Measurements from ENCODE around the gene PRKCZ. TPM values are rescaled to one million over a fixed set of nuclear protein-coding genes. Genes with fewer than 3 reads are reported as not detected.

PRKCZ gene
- total and polyA plus RNA-seq, 9 of the 15 experiments (the other 6 are each of a cell fraction or from before 2014, with no cell fraction given): 0.07 to 3.1 (median 1.3) TPM

DNA sequence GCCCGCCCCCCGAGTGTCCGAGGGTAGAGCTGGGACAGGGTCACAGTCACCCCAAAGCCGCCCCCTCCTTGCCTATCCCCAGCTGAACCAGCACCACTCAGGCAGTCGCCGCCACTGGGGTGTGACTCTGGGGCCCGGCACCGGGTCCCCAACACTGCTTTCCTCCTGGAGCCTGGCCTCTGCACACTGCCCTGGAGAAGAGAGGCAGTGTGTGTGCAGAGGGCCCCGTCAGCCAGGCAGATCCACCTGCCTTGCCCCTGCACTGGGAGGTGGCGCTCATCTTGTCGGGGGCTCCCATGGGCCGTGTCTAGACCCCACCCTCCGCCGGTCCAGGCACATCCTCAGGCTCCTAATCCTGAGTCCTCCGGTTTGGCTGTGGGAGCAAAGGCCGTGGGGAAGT is 128.7 kb downstream of the PRKCZ start:
- Histone ChIP-seq H3K27ac (ENCODE audit: extremely low read depth, low read depth, low read length) (no peak overlapping the region), H3K9me1 (ENCODE audit: control insufficient read depth, insufficient read depth, low read length) (peaks cover 9% of the 10 kb centered on the region), H4K20me1 (replicated peaks; ENCODE audit: control insufficient read depth, insufficient read depth, low read length) (no peaks in the 10 kb centered on the region), H2AFZ (ENCODE audit: low read depth, low read length) (no peak overlapping the region), H3K79me2 (ENCODE audit: control insufficient read depth, insufficient read depth, low read length) (peaks cover 3% of the 10 kb centered on the region; the same call in 1 of the 3 replicates), H3K4me2 (ENCODE audit: insufficient read depth, low read length) (no peak overlapping the region), H3K9me3 (replicated peaks; ENCODE audit: control insufficient read depth, insufficient read depth, low read depth, low read length) (no peaks in the 10 kb centered on the region), H3K9ac (ENCODE audit: insufficient read depth in 1 of 2, low read depth in 2 of 2, low read length in 2 of 2) (no peak overlapping the region), H3K4me3 (no peak overlapping the region), H3K36me3 (ENCODE audit: control insufficient read depth, insufficient read depth, low read length) (no peaks in the 10 kb centered on the region), H3K27me3 (ENCODE audit: control insufficient read depth in 2 of 2, insufficient read depth in 2 of 2, low read length in 2 of 2) (peaks cover 0 to 4% of the 10 kb centered on the region in 2 experiments; a peak in 3 of 5 replicates), H3K4me1 (replicated peaks in 1 of 2; ENCODE audit: control insufficient read depth in 2 of 2, insufficient read depth in 2 of 2, low read length in 2 of 2) (peaks cover 39 to 88% of the 10 kb centered on the region in 2 experiments)
- TF ChIP-seq, protein P1, sequence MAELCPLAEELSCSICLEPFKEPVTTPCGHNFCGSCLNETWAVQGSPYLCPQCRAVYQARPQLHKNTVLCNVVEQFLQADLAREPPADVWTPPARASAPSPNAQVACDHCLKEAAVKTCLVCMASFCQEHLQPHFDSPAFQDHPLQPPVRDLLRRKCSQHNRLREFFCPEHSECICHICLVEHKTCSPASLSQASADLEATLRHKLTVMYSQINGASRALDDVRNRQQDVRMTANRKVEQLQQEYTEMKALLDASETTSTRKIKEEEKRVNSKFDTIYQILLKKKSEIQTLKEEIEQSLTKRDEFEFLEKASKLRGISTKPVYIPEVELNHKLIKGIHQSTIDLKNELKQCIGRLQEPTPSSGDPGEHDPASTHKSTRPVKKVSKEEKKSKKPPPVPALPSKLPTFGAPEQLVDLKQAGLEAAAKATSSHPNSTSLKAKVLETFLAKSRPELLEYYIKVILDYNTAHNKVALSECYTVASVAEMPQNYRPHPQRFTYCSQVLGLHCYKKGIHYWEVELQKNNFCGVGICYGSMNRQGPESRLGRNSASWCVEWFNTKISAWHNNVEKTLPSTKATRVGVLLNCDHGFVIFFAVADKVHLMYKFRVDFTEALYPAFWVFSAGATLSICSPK (IDR thresholded peaks at IDR 0.05; ENCODE audit: borderline replicate concordance): no peak
- TF ChIP-seq CHCHD3 (CRISPR knock-in tag; IDR thresholded peaks at IDR 0.05) (no peak), PCBP1 (IDR thresholded peaks at IDR 0.05; ENCODE audit: low read depth, low read length, poor library complexity, severe bottlenecking) (peak; percentile 13), MCM5 (IDR thresholded peaks at IDR 0.05; ENCODE audit: low read depth) (no peak)
- in situ Hi-C loops (cut with MboI) (loop anchor here (25.0 kb wide), 1 partner anchor 358 kb away; the partner anchor contains the start of genes HES5 and PANK4), intact Hi-C loops (cut with micrococcal nuclease) (no loop called here)
- CTCF ChIA-PET (ENCODE audit: low intra/inter-chr PET ratio): no interaction called here
- ATAC-seq (no peak), FAIRE-seq (no peak), DNase-seq (ENCODE audit: extremely low read depth in 1 of 4, low spot score in 3 of 4) (no peak)
- 77% methylated on average over 14 of the region's 16 CpGs for WGBS (ENCODE audit: insufficient coverage, low coverage, missing lambda C conversion rate)
- POLR2A ChIA-PET: interaction anchor here (1.1 to 1.6 kb wide), 2 partner anchors 11 to 13 kb away, joined by 3 read pairs; no protein-coding TSS in a partner anchor
- BruUV-seq (replicated peaks): no TSS peak
